HG03175 (cell line): ENCODE measurements around the gene IZUMO2.
"Not testable (repeated sequence)": the region's sequence is repeated elsewhere in the genome, so short reads cannot be mapped to it uniquely, and the experiment has no call there.

Experiments used
- ATAC-seq: cut with Tn5 transposase; IDR thresholded peaks from one replicate; pipeline ENCODE4 v1.9.1; 2021; ENCODE audit warnings: mild to moderate bottlenecking, moderate library complexity; ENCODE audit not compliant: unreplicated experiment

The IZUMO2 gene

GRCh38 chr19:50136603-50137365 lies 26.3 kb downstream of the IZUMO2 start:
- ATAC-seq = not testable (repeated sequence)

DNA sequence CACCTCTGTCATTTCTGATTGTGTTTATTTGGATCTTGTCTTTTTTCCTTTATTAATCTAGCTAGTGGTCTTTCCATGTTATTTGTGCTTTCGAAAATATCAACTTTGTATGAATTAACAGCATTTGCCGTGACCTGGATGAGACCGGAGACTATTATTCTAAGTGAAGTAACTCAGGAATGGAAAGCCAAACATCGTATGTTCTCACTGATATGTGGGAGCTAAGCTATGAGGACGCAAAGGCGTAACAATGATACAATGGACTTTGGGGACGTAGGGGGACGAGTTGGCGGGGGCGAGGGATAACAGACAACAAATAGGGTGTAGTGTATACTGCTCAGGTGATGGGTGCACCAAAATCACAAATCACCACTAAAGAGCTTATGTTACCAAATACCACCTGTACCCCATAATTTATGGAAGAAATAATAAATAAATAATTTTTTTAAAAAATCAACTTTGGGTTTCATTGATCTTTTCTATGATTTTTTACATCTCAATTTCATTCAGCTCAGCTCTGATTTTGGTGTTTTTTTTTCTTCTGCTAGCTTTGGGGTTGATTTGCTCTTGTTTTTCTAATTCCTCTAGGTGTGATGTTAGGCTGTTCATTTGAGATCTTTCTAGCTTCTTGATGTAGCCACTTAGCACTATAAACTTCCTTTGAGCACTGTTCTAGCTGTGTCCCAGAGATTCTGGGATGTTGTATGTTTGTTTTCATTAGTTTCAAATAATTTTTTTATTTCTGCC lies 27.1 kb downstream of the IZUMO2 start:
- not testable (repeated sequence) for ATAC-seq

GRCh38 chr19:50134777-50135719 lies 28.0 kb downstream of the IZUMO2 start:
- not testable (repeated sequence) for ATAC-seq

DNA sequence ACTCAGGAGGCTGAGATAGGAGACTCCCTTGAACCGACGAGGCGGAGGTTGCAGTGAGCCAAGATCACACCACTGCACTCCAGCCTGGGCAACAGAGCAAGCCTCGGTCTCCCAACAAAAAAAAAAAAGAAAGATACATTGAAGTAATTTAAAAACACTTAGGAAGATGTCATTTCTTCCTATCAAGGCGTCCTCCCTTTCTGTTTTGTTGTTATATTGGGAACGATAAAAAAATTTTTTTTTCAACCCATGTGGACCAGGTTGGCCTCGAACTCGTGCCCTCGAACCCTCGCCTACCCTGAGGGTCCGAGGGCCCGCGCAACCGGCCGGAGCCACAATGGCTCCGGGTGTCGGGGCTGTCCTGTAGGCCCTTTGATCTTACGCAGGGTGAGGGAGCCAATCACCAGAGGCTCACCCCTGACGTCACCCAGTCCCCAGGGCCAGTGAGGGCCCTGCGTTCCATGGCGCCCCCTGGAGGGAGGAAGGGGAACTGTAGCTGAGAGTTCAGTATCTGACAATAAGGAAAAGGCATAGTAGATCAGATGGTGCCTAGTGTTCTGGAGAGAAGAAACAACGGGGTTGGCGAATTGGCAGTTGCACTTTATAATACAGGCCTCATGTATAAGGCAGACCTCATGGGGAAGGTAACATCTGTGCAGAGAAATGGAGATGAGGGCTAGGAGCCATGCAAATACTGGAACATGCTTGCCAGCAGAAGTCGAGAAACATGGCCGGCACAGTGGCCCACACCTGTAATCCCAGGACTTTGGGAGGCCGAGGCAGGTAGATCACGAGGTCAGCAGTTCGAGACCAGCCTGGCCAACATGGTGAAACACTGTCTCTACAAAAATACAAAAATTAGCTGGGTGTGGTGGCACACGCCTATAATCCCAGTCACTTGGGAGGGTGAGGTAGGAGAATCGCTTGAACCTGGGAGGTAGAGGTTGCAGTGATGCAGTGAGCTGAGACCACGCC lies 29.3 kb downstream of the IZUMO2 start:
- not testable (repeated sequence) for ATAC-seq

GRCh38 chr19:50104012-50104411 lies 59.1 kb downstream of the IZUMO2 start:
- not testable (repeated sequence) for ATAC-seq

DNA sequence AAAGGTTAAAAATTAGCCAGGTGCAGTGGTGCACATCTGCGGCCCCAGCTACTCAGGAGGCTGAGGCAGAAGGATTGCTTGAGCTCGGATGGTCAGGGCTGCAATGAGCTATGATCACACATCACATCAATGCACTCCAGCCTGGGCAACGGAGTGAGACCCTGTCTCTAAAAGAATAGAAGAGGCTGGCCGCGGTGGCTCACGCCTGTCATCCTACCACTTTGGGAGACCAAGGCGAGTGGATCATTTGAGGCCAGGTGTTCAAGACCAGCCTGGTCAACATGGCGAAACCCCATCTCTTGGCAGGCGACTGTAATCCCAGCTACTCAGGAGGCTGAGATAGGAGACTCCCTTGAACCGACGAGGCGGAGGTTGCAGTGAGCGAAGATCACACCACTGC lies 59.7 kb downstream of the IZUMO2 start:
- not testable (repeated sequence) for ATAC-seq
